WI38 (cell line): ENCODE data around the gene RPH3AL.

ENCODE experiments used
- H3K4me3 ChIP-seq: 2 replicates; pipeline ENCODE4 v1.5.1; 2011; ENCODE audit warnings: low read depth, mild to moderate bottlenecking, control low read depth, low read length
- TF ChIP-seq, protein P1 (sequence below): IDR thresholded peaks from 2 replicates; pipeline ENCODE4 v1.5.1; 2012; ENCODE audit warnings: low read depth, mild to moderate bottlenecking, control low read depth, low read length

The RPH3AL gene

DNA sequence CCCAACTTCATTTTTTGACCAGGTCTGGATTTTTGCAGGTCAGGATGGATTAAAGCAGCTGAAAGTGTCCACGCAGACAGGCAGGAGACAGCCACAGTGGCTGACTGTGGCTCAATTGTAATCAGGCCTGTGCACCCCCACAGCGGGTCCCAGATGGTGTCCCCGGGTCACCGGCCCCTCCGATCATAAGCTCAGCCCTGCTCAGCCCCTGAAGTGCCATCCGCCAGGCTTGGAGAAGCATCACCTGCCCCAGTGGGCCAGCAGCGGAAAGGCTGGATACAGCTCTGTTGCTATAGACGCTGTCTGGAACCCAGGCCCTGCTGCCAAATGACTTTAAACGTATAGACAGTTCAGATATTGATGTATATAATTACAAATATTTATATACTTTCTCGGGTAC is 60.6 kb downstream of the RPH3AL start:
- H3K4me3 ChIP-seq: no peak overlapping the region
- TF ChIP-seq, protein P1, sequence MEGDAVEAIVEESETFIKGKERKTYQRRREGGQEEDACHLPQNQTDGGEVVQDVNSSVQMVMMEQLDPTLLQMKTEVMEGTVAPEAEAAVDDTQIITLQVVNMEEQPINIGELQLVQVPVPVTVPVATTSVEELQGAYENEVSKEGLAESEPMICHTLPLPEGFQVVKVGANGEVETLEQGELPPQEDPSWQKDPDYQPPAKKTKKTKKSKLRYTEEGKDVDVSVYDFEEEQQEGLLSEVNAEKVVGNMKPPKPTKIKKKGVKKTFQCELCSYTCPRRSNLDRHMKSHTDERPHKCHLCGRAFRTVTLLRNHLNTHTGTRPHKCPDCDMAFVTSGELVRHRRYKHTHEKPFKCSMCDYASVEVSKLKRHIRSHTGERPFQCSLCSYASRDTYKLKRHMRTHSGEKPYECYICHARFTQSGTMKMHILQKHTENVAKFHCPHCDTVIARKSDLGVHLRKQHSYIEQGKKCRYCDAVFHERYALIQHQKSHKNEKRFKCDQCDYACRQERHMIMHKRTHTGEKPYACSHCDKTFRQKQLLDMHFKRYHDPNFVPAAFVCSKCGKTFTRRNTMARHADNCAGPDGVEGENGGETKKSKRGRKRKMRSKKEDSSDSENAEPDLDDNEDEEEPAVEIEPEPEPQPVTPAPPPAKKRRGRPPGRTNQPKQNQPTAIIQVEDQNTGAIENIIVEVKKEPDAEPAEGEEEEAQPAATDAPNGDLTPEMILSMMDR: no peak

DNA sequence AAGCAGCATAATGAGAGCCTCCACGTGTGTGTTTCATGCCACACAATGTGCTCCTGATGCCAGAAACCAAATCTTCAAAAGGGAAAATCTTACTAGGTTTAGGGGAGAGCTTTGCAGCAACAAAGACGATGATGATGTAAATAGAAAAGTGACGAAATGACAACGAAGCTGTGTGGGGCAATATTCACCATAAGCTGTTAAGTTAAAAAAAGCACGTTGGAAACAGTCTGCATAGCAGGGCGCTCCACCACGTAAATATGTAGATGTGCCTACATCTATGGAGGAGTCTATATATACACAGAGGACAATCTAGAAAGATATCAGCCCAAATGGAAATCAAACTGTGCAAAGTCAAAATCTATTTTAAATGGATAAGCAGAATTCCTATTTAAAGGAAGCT is 61.0 kb downstream of the RPH3AL start:
- no peak overlapping the region for H3K4me3 ChIP-seq
- TF ChIP-seq, protein P1: no peak

DNA sequence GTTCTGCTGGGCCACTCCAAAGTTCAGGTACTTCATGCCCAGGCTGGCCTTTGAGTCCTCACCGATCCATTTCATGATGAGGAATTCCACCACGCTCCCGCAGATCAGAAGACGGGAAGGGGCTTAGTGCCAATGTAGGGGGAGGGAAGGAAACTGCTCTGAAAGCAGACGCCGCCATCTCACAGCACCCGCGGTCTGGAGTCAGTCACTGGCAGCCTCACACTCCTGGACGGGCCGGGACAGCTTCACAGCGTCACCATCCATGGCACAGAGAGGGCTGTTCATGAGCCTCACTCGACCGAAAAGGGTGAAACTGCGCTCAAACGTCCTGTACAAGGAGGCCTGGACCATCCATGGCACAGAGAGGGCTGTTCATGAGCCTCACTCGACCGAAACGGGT is 62.0 kb downstream of the RPH3AL start:
- TF ChIP-seq, protein P1: no peak
- no peak overlapping the region for H3K4me3 ChIP-seq

DNA sequence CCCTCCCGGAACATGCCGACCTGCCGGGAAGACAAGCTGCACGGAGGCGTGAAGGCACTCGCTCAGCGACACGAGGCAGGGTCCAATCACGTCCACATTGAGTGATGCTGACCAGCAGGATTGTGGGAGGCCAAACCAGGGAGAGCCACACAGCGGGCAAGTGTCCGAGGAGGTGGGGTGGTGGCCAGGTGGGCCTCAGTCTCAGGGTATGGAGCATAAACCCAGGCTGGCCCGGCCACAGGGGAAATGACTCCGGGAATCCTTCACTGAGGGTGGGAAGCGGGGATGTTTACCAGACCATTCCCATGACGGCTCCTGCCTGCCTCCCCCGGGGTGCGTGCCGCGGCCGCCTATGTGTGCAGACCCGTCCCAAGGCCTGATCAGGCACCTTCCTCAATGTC is 62.5 kb downstream of the RPH3AL start:
- no peak overlapping the region for H3K4me3 ChIP-seq
- TF ChIP-seq, protein P1: no peak

DNA sequence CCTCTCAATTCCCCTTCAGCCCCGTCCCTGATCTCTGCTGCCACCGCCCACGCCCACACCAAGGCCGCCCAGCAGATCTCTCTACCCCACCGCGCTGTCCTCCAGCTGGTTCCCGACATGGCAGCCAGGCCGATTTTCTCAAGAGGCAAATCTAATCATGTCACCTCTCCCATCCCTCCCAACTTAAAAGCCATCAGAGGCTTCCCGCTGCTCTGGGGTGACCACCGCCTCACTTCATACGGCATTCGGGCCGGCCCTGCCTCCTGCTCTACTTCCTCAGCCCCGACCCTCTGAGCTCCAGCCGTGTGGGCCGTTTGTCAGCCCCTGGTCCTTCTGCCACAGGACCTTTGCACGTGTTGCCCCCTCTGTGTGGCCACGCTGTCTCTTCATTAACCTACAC is 63.2 kb downstream of the RPH3AL start:
- no peak overlapping the region for H3K4me3 ChIP-seq
- TF ChIP-seq, protein P1: no peak

DNA sequence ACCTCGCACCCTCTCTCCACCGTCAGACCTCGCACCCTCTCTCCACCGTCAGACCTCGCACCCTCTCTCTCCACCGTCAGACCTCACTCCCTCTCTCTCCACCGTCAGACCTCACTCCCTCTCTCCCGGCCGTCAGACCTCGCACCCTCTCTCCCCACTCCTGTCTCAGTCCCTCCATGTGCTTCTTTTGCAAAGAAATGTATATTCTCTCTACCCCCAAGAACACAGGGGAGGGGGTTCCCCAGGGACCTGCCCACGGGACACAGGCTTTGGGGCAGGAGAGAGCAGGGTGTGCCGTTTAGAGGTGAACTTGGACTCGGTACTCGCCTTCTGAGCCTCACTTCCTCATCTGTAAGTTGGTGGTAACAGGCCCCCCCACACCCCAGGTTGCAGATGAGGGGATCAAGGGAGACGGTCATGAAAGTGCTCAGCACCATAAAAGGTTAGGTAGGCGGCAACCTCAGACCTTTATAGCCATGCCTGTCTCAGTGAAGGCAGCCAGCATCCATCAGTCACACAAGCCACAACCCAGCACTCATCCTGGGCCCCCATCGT is 63.7 kb downstream of the RPH3AL start:
- TF ChIP-seq, protein P1: no peak
- no peak overlapping the region for H3K4me3 ChIP-seq

DNA sequence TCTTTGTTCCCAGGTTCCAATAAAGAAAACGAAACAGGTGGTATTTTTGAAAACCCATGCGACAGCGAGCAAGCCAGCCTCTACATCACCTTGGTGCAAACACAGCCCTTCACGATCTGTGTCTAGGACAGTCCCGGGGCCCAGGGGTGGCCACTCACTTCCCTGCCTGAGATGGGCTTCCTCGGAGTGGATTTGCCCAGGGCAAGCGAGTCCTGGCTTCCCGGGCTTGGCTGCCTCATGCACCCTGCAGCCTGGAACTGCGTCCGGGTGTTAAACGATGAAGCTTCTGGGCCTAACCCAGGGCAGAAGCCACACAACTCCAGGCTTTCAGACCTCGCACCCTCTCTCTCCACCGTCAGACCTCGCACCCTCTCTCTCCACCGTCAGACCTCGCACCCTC is 66.0 kb downstream of the RPH3AL start:
- H3K4me3 ChIP-seq: no peak overlapping the region
- TF ChIP-seq, protein P1: no peak
